ENCODE results near the gene DNAJC1.

Gene DNAJC1

GRCh38 chr10:22005763-22006162, 2.2 kb upstream of the DNAJC1 start:
- FAIRE-seq: no peak

- FAIRE-seq: no peak
Measured at GRCh38 chr10:22003964-22004281, 393 bp upstream of the DNAJC1 start.

- no peak for FAIRE-seq
Measured at GRCh38 chr10:22002591-22003176, 846 bp downstream of the DNAJC1 start.

DNA sequence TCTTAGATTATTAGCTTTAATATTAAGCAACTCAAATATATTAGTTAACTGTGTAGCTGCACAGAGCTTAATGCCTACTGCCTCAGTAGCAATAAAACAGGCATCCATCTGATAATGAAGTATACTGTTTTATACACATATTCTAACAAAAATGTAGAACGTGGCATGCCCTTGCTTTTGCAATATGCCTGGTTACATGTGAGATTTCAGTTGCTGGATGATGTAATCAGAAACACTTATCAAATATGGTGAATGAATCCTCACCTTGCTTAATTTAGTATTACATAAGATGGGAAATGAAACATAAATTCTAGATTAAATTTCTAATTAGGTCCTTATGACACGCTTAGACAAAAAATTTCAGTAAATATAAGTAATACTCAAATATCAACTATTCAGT, 8.0 kb downstream of the DNAJC1 start:
- no peak for FAIRE-seq

GRCh38 chr10:21993360-21994001, 10.0 kb downstream of the DNAJC1 start:
- FAIRE-seq: peak; percentile 72

DNA sequence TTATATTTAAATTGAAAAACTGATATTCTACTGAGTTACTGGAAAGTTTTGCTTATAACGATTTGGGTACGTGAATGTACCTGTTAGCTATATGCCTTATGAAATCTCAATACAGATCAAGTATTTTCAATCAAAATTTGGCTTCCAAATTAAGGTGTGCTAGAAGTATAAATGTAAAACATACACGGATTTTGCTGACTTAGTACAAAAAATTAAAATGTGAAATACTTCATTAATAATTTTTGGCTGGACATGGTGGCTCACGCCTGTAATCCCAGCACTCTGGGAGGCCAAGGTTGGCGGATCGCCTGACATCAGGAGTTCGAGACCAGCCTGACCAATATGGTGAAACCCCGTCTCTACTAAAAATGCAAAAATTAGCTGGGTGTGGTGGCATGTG, 11.7 kb downstream of the DNAJC1 start:
- FAIRE-seq: no peak

GRCh38 chr10:21990449-21990848, 13.1 kb downstream of the DNAJC1 start:
- no peak for FAIRE-seq

DNA sequence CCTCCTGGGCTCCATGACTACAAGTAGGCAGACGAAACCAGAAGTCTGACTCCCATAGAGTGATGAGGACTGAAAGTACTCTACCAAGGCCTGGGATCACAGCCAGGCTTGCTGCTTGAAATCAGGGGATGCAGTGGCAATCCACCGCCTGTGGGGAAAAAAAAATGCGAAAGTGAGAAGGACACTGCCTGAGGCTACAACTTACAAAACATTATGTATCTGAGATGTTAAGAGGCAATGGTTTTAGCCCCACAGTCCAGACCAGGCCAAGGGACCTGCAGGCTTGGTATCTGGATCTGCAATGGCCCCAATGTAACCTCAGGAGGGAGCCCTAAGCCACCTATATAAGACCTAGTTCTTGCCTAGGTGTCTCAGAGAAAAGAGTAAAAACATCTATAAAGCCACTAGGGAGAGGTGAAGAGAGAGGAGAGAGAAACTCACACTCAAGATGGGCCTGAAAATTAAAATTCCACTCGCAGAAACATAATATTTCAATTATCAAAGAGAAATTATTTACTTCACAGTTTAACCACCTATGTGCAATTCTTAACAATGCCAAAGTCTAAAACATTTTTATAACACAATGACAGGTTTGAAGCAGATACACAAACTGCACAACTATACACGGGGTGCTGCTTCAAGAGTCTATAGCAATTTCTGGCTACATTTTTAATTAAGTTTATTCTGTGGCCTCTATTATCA, 13.9 kb downstream of the DNAJC1 start:
- FAIRE-seq: no peak

DNA sequence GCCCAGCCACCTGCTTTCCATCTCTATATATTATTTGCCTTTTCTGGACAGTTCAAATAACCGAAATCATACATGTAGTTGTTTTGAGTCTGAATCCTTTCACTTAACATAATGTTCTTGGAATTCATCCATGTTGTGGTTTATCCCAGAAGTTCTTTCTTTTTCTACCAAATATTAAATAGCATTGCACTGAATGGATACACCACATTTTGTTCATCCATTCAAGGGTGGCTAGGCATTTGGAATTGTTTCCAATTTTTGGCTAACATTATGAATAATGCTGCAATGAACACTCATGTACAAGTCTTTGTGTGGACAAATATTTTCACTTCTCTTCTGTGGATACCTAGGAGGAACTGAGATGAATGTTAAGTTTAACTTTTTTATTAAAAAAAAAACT, 18.0 kb downstream of the DNAJC1 start:
- no peak for FAIRE-seq

DNA sequence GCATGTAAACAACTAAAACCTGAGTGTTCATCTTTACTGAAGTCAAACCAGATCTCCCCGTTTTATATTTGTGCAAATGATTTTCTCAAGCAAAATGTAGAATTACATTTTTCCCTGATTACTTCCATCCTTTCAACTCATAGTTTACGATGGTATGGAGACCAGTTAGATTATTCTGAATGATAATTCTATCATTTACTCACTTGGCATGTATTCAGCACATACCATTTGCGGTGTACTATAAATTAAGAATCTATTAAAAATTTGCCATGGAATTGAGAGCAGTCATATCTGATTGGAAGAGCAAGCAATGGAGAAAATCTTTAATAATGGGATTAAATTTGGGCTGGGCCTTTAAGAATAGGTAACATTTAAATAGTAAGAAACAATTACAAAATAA, 22.4 kb downstream of the DNAJC1 start:
- FAIRE-seq: no peak

GRCh38 chr10:21980691-21981090, 22.8 kb downstream of the DNAJC1 start:
- FAIRE-seq: no peak

DNA sequence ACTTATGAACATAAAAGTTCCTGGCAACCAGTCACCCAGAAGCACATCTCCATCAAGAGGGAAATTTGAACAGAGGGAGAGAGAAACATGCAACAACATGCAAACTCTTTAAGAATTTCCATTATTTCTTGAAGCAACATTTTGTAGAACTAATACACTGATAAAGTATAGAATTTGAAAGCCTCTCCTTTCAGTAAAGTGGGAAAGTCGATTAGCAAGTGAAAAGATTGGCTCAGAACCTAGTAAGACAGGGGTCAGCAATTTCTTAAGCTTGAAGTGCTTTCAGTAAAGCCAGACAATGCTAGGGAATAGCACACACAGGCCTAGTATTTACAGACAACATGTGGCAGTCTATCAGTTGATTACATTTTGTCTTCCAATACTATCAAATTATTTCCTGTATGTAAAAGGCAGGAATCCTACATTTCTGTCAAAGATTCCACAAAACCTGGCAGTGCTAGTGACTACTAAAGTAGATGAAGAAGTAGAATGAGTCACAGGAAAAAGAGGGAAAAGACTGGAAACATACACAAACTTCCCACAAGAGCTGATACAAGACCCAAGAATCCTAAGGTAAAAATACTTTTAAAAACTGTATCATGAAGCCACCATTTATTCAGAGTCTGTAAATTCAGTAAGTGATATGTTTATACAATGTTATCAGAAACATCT, 25.2 kb downstream of the DNAJC1 start:
- FAIRE-seq: no peak

DNA sequence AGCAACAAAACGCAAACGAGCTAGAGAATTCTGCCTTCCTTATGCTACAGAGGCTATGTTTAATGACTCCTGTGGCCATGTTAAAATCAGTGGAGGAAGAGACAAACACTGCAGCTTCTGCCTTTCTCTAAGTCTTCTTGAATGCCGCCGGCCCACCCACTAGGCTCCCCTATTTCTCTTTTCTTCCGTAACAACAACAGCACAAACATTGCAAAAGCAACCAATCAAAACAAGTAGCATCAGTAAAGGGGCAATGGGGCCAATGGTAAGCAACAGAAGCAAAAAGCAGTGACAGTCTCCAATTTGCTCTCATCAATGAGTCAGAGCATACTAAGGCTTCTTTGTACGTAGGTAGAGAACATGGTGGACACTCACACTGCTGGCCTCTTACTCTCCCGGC, 26.8 kb downstream of the DNAJC1 start:
- FAIRE-seq: no peak

GRCh38 chr10:21976280-21976679, 27.2 kb downstream of the DNAJC1 start:
- FAIRE-seq: no peak

DNA sequence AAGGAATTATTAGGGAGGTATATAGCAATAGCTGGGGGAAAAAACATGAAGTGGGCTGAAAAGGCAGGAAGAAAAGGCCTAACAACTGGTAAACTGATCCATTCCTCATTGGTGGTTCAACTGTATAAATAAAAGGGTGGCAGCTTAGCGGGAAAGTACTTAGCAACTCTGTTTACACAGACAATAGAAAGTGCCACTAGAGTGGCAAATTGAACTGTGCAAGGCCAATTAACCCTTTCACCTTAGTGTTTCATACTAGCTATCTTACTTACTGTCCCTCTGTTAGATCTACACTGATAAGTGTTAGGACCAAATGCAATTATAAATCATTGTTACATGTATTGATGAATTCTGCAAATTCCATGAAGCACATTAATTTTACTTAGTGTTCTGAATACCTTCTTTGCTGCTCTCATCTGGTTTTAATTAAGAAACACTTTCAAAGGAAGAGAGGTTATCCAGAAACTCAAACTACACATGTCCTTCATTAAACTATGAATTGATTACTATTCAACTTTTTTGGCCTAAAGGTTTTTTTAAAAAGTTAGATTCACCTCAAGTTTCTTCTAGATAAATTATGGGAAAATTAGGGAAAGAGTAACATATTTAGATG, 28.0 kb downstream of the DNAJC1 start:
- no peak for FAIRE-seq

- no peak for FAIRE-seq
Measured at GRCh38 chr10:21972584-21972983, 30.9 kb downstream of the DNAJC1 start.

- no peak for FAIRE-seq
Measured at GRCh38 chr10:21969326-21970287, 33.9 kb downstream of the DNAJC1 start.

DNA sequence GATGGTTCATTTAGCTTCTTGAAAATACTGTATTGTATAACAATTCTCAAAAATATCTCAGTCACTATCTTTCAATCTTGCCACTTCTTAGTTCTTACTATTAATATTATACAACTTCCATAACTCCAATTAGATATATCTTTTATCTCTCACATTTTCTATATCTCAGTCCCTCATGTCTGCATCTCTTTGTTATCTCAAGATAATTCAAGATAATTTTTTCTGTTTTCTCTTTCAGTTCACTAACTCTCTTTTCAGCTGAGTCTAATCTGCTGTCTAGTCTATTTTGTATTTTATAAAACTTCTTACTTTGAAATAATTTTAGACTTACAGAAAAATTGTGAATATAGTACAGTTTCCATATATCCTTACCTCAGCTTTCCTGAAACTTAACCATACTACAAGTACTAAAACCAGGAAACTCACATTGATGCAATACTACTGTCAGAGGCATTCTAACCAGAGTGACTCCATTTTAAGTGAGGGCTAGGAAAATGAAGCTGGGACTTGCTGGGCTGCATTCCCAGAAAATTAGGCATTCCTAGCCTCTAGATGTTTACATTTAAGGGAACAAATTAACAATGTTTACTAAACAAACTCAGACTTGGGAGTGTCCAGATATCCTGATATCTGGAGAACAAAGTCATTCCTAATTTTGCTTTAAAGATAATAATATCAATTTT, 38.4 kb downstream of the DNAJC1 start:
- FAIRE-seq: no peak

DNA sequence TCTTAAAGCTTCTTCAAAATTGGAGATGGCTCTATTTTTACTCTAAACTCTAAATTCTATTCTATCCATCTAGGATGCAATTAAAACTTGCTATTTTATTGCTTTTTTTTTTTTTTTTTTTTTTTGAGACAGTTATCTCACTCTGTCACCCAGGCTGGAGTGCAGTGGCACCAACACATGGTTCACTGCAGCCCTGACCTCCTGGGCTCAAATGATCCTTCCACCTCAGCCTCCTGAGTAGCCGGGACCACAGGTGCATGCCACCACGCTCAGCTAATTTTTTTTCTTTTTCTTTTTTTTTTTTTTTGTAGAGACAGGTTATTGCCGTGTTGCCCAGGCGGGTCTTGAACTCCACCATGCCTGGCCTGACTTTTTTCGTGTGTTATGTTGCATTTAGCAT, 41.2 kb downstream of the DNAJC1 start:
- no peak for FAIRE-seq

GRCh38 chr10:21961847-21962246, 41.7 kb downstream of the DNAJC1 start:
- FAIRE-seq: no peak

GRCh38 chr10:21959998-21960397, 43.5 kb downstream of the DNAJC1 start:
- no peak for FAIRE-seq

GRCh38 chr10:21954690-21955089, 48.8 kb downstream of the DNAJC1 start:
- no peak for FAIRE-seq
